Chondrocyte (in vitro differentiated cells): ENCODE data around the gene S100A6. TPM values are rescaled to one million over a fixed set of nuclear protein-coding genes. Genes with fewer than 3 reads are reported as not detected.

ENCODE experiments used
- DNase-seq: peaks from one replicate; pipeline ENCODE4 v3.0.0; 2021; ENCODE audit warnings: mixed read lengths, low spot score
- H3K27ac Mint-ChIP-seq: one replicate; pipeline ENCODE4 v1.8.0; 2021; ENCODE audit warnings: mild to moderate bottlenecking, moderate library complexity, mixed read lengths; ENCODE audit not compliant: unreplicated experiment
- H3K27me3 Mint-ChIP-seq: 2 replicates; pipeline ENCODE4 v1.8.0; 2021; ENCODE audit warnings: low read depth, mixed read lengths
- H3K36me3 Mint-ChIP-seq: 2 replicates; pipeline ENCODE4 v1.8.0; 2021; ENCODE audit warnings: low read depth, mixed read lengths
- H3K4me1 Mint-ChIP-seq: 2 replicates; pipeline ENCODE4 v1.8.0; 2021; ENCODE audit warnings: low read depth, mild to moderate bottlenecking, mixed read lengths
- H3K4me3 Mint-ChIP-seq: one replicate; pipeline ENCODE4 v1.8.0; 2021; ENCODE audit warnings: mild to moderate bottlenecking, moderate library complexity, mixed read lengths; ENCODE audit not compliant: unreplicated experiment
- H3K9me3 Mint-ChIP-seq: 2 replicates; pipeline ENCODE4 v1.8.0; 2021; ENCODE audit warnings: low read depth, mixed read lengths
- total RNA-seq: library from RNA; stranded (reverse); gene quantifications from 3 replicates; pipeline ENCODE4 v1.2.1, GENCODE V29; 2021
- TF ChIP-seq, protein P1 (sequence below): fragments of 200-600 bp; sonication (generic); IDR thresholded peaks from 2 replicates; pipeline ENCODE4 v1.5.0; 2021; ENCODE audit warnings: antibody characterized with exemption, mild to moderate bottlenecking, moderate library complexity

S100A6 gene
- total RNA-seq, 1 donor from 2014 or later = 12.1 TPM

DNA sequence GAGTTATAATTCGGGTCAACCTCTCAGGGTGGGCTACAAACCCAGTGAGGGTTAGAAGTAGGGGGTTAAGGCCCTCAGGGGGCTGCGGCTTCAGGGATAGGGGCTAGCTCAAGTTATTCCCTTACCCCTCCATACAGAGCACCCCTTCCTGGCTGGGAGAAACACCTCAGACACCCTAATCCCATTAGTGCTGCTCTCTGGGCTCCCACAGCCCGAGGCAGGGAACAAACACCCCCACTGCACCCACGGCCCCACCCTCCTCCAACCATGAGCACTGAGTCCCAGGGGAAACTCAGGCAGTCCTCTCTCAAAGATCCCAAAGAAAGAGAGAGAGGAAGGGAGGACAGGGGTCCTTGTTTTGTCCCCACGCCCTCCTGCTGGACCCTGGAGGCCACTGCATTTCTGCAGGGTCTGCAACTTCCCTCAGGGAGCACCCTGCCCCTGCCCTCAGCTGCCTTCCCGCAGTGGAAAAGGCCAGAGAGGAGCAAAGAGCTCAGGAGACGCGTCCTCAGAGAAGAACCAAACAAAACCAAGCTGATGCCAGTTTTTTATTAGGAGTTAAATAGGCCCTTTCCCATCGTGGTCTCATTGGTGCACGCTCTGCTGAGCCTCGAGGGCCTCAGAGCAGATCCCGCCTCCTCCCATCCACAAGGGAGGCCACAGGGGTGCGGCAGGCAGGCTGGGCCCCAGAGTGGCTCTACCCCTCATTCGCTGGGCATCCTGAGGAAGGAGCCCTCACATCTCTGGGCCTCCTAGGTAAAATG is 11.2 kb upstream of the S100A6 start:
- Mint-ChIP-seq H3K4me1 (peaks cover 91% of the 10 kb centered on the region), H3K4me3 (peak overlapping the region; percentile 12), H3K9me3 (no peaks in the 10 kb centered on the region), H3K27ac (peak overlapping the region; percentile 93), H3K36me3 (no peaks in the 10 kb centered on the region), H3K27me3 (no peaks in the 10 kb centered on the region)
- TF ChIP-seq, protein P1, sequence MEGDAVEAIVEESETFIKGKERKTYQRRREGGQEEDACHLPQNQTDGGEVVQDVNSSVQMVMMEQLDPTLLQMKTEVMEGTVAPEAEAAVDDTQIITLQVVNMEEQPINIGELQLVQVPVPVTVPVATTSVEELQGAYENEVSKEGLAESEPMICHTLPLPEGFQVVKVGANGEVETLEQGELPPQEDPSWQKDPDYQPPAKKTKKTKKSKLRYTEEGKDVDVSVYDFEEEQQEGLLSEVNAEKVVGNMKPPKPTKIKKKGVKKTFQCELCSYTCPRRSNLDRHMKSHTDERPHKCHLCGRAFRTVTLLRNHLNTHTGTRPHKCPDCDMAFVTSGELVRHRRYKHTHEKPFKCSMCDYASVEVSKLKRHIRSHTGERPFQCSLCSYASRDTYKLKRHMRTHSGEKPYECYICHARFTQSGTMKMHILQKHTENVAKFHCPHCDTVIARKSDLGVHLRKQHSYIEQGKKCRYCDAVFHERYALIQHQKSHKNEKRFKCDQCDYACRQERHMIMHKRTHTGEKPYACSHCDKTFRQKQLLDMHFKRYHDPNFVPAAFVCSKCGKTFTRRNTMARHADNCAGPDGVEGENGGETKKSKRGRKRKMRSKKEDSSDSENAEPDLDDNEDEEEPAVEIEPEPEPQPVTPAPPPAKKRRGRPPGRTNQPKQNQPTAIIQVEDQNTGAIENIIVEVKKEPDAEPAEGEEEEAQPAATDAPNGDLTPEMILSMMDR = no peak
- DNase-seq = no peak

DNA sequence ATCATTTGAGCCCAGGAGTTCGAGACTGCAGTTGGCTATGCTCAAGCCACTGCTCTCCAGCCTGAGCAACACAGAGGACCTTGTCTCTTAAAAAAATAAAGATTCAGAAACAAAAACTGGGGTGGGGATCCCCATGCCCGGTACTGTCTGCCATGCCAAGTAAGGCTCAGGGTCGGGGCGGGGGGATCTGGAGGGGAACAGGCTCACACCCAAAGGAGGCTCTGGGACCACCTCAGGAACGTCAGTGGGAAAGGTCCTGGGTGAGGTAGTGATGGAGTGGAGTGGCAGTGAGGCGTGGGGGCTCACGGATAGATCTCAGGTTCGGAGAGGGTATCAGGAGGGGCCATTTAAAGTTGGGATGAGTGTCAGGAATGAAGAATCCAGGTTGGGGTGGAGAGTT is 10.6 kb upstream of the S100A6 start:
- peaks cover 97% of the 10 kb centered on the region for H3K4me1 Mint-ChIP-seq
- no peaks in the 10 kb centered on the region for H3K9me3 Mint-ChIP-seq
- H3K4me3 Mint-ChIP-seq = no peak overlapping the region
- no peak for DNase-seq
- peak overlapping the region; percentile 93 for H3K27ac Mint-ChIP-seq
- H3K36me3 Mint-ChIP-seq = no peaks in the 10 kb centered on the region
- TF ChIP-seq, protein P1 = no peak
- no peaks in the 10 kb centered on the region for H3K27me3 Mint-ChIP-seq

DNA sequence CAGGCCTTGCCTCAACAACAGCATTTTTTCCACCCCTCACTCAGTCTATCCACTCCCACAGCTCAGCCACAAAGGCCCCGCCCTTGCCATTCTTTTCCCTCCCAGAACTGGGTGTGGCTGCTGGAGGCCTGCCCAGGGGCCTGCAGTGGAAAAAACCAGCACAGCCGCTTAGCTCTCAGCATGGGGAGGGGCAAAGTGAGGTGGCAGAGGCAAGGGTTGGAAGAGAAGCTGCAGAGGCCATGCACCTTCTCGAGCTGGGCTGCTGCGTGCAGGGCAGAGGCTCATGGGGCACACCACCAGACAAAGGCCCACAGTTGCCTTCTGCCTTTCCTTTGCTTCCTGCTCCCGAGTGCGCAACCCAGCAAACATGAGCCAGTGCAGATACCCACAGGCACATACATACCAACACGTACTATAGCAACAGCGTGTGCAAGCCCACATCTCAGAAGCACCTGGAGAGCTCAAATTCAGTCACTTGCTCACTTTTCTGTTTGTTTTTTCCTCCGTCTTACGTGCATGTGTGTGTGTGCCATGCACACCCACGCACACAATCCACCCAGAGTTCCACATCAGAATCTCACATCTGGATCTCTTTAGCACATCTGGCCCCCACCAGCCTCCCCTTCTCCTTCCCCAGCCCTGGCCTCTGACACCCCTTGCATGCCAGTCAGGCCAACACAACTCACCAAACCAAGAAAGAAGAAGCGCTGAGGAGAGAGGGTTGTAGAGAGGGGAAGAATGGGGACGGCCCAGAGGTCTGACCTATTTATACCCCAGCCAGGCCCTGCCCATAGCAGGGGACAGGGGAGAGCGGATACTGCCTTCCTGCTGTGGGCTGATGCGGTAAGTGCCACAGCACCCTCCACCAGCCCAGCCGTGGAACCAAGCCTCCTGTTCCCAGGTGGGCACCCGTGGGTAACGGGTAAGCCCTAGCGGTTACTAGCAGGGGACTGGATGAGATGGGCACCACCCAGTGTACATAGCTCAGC is 9.6 kb upstream of the S100A6 start, which contains the start of gene S100A4:
Gene S100A4, minus strand, starts transcription at position 740 of the 989 bp plus-strand sequence. CDS start 1,012 bp downstream, outside the sequence.
- TF ChIP-seq, protein P1 = no peak
- Mint-ChIP-seq H3K36me3 (no peaks in the 10 kb centered on the region), H3K9me3 (no peaks in the 10 kb centered on the region), H3K4me1 (peaks cover 99% of the 10 kb centered on the region), H3K4me3 (peak within 1 kb of the TSS; percentile 84), H3K27ac (peak within 1 kb of the TSS; percentile 93), H3K27me3 (no peaks in the 10 kb centered on the region)
- DNase-seq = no peak

DNA sequence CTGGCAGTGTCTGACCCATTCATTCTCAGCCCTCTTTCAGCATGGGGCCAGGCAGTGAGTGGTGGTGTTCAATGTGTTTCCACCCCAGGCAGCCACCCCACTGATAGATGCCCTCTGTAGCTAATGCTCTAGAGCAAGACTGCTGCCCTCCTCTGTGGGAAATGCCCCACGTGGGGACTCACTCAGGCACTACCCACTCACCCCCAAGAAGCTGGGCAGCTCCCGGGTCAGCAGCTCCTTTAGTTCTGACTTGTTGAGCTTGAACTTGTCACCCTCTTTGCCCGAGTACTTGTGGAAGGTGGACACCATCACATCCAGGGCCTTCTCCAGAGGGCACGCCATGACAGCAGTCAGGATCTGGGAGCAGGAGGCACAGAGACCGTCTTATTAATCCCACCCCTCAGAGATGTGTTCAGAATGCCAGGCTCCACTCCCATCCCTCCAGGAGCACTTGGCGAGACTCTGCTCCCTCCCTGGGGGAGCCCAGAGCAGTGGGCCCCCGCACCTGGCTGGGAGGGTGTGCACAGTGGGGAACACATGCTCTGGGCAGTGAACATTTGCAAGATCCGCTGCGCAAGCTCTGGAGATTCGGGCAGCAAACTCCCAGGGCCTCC is 8.8 kb upstream of the S100A6 start:
- H3K4me3 Mint-ChIP-seq = peak overlapping the region; percentile 84
- H3K9me3 Mint-ChIP-seq = no peaks in the 10 kb centered on the region
- peak overlapping the region; percentile 93 for H3K27ac Mint-ChIP-seq
- DNase-seq = no peak
- peaks cover 96% of the 10 kb centered on the region for H3K4me1 Mint-ChIP-seq
- no peaks in the 10 kb centered on the region for H3K36me3 Mint-ChIP-seq
- no peaks in the 10 kb centered on the region for H3K27me3 Mint-ChIP-seq
- TF ChIP-seq, protein P1 = no peak

DNA sequence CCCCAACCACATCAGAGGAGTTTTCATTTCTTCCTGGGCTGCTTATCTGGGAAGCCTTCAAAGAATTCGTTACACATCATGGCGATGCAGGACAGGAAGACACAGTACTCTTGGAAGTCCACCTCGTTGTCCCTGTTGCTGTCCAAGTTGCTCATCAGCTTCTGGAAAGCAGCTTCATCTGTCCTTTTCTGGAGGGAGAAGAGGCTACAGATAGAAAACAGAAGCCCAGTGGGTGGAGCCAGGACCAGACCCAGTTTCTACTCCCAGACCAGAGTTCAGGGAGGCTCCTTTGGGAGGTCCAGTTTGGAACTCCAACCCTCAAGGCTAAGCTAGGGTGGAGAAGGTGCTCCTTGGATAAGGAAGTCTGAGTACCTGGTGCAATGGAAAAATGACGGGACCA is 7.9 kb upstream of the S100A6 start:
- Mint-ChIP-seq H3K4me1 (peaks cover 89% of the 10 kb centered on the region), H3K4me3 (peak overlapping the region; percentile 84), H3K27me3 (no peaks in the 10 kb centered on the region), H3K36me3 (no peaks in the 10 kb centered on the region), H3K27ac (peak overlapping the region; percentile 27), H3K9me3 (no peaks in the 10 kb centered on the region)
- TF ChIP-seq, protein P1 = no peak
- DNase-seq = no peak
